GM18526 (cell line): ENCODE data around the gene MTHFR.

Experiments
- POLR2A ChIP-seq: IDR thresholded peaks from 3 replicates; pipeline ENCODE4 v1.6.1; 2011; ENCODE audit not compliant: insufficient read length; ENCODE audit errors: extremely low read depth

Gene MTHFR

DNA sequence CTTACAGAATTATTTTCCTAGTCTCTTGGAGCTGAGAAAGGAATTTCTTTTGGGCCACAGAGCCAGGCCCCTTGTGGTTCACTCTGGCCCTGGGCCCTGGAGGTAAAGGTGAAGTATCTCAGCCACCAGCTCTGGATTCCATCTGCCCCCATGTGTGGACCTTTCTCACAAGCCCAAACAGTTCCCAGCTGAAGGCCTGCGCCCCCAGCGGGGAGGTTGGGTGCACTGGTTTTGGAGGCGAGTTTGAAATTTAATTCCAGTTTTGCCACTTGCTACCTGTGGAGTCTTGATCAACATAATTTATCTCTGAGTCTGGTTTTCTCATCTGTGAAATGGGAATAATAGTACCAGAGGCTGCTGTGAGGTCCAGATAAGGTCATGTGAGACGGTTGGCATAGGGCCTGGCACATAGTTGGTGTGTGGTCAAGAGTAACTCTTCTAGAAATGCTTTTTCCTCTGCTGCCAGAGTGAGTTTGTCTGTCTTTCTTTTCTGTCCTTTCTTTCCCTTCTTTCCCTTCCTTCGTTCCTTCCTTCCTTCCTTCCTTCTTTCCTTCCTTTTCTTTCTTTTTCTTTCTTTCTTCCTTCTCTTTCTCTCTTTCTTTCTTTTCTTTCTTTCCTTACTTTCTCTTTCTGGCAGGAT is 63.7 kb downstream of the MTHFR start:
- TF ChIP-seq POLR2A: no peak

DNA sequence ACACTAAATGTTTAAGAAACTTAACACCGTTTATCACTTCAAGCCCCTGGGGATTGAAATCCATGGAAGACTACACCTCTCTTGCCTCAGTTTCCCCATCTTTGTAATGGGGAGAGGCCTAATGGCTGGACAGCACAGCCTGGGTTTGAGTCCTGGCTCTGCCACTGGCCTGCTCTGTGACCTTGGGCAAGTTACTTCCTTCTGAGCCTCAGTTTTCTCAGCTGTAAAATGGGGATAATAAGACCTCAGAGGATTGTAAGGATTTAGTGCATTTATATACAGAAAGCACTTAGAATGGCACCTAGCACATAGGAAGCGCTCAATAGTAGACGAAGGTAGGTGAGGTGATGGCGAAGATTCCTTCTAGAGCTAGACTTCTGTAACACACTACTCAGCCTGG is 64.3 kb downstream of the MTHFR start:
- no peak for TF ChIP-seq POLR2A

DNA sequence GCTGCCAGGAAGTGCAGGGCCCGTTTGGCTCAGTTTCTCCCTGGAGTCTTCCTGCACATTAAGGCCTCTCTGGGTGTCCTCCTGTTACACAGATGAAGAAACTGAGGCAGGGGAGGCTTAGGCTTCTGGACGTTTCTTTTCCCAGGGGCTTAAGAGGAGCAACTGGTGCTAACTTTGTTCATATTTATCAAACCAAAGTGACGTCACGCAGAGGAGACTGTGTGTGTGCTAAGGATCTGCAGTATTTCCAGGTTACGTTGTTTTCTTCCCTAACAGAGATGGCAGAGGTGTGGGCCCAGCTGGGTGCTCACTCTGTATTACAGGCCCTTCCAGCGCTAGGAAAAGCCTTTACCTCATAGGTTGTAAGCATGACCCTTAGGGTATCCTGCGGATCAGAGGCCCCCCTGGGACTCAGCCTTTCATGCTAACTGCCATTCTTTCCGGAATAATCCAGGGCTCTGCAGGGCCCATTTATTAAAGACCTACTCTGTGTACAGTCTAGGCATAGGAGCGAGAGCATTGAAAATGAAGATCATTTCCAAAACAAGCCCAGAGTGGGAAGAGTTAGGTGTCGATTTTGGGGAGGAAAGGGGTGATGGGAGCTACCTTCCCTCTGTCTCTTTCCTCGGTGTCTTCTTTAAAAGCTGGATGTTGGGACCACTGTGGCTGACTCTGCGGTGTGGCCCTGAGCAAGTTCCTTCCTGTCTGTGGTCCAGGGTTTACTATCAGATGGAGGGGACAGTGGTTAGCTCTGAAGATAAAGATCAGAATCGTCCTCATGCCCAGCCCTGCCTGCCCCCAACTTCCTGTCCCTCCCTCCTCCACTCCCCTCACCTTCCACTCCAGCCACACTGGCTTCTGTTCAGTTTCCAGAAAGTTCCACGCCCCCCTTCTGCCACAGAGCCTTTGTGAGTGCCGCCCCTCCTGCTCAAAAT is 65.2 kb downstream of the MTHFR start:
- no peak for TF ChIP-seq POLR2A

DNA sequence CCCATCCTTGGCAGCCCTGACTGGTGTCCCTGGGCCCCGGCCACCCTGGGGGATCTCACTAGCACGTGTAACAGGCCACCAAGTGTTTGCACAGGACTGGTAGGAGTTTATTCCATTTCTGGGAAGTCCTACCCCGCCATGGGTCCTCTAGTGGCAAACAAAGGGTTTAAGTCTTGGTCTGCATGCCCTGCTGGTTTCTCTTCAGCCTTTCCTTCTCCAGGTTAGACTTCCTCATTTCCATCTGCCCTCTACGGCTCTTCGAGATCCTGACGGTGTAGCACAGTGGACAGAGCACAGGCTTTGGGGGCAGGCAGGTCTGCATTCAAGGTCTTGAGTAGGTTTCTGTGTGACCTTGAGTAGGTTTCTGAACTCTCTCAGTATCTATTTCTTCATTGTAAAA is 67.0 kb downstream of the MTHFR start:
- no peak for TF ChIP-seq POLR2A

DNA sequence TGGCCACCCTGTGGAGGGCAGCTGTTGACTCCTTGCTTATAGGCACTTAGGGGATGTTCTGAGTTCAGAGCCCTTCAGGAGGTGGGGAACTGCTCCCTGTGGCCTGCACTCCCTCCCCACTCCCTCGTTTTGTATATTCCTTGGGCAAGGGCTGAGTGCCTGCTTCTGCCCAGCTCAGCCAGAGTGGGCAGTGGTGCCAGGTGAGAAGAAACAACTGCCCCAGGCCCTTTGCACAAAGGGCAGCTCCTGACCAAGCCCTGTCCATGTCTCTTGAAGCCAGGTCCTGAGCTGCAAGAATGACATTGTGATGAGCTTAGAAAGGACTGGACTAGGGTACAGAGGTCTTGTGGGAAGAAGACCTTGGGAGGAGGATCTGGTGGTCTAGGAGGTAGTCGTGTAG is 67.7 kb downstream of the MTHFR start:
- no peak for TF ChIP-seq POLR2A

GRCh38 chr1:11736746-11737639 is 68.8 kb downstream of the MTHFR start:
- TF ChIP-seq POLR2A: no peak

DNA sequence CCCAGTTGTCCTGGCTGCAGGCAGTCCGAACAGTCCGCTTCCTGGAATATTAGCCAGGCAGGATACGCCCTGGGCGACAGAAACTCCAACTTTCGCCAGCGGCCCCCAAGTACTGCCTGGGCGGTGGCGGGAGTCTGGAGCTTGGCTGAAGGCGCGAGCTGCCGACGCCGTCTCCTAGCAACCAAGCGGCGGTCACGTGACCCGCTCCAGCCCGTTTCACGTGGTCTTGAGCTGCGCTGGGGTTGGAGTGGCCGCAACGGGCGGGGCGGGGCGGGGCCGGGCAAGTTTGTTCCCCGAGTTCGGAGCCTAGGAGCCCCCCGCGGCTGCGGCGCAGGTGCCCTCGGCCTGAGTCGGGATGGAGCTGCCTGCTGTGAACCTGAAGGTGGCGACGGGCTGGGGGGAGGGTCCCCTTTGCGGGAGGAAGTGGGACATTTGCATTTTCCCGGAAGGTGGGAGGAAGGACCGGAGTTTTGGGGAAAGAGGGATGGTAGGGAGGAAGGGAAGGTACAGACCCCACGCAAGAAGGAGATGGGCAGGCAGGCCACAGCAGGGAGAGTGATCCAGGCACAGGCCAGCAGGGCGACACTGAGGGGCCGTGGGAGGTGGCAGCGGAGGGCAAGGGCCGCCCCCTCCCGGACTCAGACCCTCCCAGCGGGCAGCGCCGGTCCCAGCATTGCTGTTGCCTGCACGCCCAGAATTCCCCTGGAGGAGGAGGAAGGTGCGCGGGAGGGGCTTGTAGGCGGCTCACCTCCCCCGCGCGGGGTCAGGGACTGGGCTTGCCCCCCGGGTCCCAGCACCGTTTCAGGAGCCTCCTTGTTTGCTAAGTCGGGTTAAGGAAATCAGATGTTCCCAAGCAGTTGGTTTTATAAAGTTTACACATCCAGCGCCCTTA is 69.7 kb downstream of the MTHFR start, which contains the start of gene AGTRAP:
Gene AGTRAP, plus strand, starts transcription at position 283 of the 892 bp plus-strand sequence. Its CDS starts 73 bp downstream, at position 356.
- TF ChIP-seq POLR2A: peak; percentile 58
